ENCODE measurements around the gene TSPAN18.

DNA sequence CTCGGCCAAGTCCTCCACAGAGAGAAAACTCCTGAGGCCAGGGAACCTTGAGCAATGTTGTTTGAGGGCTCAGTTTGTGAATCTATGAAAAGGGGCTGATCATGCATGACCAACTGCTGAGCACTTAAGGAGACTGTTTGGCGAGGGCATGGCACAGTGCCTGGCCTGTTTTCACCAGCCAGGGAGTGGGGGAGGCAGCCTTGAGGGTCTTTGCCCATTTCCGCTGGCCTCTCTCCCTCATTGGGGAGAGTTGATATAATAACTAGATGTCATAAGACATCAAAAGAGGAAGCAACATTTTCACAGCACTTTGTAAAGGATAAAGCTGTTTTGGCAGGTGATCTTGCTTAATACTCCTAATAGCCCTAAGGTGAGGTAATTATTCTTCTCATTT, 113.3 kb downstream of the TSPAN18 start:
- TF ChIP-seq, protein P1, sequence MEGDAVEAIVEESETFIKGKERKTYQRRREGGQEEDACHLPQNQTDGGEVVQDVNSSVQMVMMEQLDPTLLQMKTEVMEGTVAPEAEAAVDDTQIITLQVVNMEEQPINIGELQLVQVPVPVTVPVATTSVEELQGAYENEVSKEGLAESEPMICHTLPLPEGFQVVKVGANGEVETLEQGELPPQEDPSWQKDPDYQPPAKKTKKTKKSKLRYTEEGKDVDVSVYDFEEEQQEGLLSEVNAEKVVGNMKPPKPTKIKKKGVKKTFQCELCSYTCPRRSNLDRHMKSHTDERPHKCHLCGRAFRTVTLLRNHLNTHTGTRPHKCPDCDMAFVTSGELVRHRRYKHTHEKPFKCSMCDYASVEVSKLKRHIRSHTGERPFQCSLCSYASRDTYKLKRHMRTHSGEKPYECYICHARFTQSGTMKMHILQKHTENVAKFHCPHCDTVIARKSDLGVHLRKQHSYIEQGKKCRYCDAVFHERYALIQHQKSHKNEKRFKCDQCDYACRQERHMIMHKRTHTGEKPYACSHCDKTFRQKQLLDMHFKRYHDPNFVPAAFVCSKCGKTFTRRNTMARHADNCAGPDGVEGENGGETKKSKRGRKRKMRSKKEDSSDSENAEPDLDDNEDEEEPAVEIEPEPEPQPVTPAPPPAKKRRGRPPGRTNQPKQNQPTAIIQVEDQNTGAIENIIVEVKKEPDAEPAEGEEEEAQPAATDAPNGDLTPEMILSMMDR (IDR thresholded peaks at IDR 0.05): no peak
- TF ChIP-seq POLR2AphosphoS5 (IDR thresholded peaks at IDR 0.05; ENCODE audit: low read depth, low read length) (no peak), SIN3A (IDR thresholded peaks at IDR 0.05; ENCODE audit: borderline replicate concordance, insufficient read depth, low read depth, low read length) (no peak)
- TF ChIP-seq, protein P2, sequence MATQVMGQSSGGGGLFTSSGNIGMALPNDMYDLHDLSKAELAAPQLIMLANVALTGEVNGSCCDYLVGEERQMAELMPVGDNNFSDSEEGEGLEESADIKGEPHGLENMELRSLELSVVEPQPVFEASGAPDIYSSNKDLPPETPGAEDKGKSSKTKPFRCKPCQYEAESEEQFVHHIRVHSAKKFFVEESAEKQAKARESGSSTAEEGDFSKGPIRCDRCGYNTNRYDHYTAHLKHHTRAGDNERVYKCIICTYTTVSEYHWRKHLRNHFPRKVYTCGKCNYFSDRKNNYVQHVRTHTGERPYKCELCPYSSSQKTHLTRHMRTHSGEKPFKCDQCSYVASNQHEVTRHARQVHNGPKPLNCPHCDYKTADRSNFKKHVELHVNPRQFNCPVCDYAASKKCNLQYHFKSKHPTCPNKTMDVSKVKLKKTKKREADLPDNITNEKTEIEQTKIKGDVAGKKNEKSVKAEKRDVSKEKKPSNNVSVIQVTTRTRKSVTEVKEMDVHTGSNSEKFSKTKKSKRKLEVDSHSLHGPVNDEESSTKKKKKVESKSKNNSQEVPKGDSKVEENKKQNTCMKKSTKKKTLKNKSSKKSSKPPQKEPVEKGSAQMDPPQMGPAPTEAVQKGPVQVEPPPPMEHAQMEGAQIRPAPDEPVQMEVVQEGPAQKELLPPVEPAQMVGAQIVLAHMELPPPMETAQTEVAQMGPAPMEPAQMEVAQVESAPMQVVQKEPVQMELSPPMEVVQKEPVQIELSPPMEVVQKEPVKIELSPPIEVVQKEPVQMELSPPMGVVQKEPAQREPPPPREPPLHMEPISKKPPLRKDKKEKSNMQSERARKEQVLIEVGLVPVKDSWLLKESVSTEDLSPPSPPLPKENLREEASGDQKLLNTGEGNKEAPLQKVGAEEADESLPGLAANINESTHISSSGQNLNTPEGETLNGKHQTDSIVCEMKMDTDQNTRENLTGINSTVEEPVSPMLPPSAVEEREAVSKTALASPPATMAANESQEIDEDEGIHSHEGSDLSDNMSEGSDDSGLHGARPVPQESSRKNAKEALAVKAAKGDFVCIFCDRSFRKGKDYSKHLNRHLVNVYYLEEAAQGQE (IDR thresholded peaks at IDR 0.05; ENCODE audit: insufficient read depth in 1 of 2, low read depth in 2 of 2, low read length in 1 of 2): no peak

All from Panc1 (cell line).